H54 (cell line): ENCODE results near the gene MUC13.

ENCODE experiments used
- DNase-seq: peaks from one replicate; pipeline ENCODE4 v3.0.0; 2011; ENCODE audit warnings: low spot score, mixed read lengths; ENCODE audit not compliant: insufficient read length
- FAIRE-seq: peaks from 3 replicates; lab custom pipeline; 2011; peaks lifted over from hg19 to GRCh38; lab: Jason Lieb, UNC
- POLR2A ChIP-seq: IDR thresholded peaks from 2 replicates; pipeline ENCODE4 v1.6.1; 2011; ENCODE audit warnings: low read depth, mild to moderate bottlenecking, low read length

Gene MUC13

GRCh38 chr3:124904835-124905492 is 29.6 kb downstream of the MUC13 start:
- DNase-seq (no peak), FAIRE-seq (no peak)
- no peak for TF ChIP-seq POLR2A

- FAIRE-seq (no peak), DNase-seq (no peak)
- no peak for TF ChIP-seq POLR2A
These were observed 30.4 kb downstream of the MUC13 start for GRCh38 chr3:124903896-124904834.

- TF ChIP-seq POLR2A: no peak
- DNase-seq (no peak), FAIRE-seq (no peak)
These were observed 37.6 kb downstream of the MUC13 start for GRCh38 chr3:124896824-124897526.

- TF ChIP-seq POLR2A: no peak
- FAIRE-seq: no peak
These were observed 38.8 kb downstream of the MUC13 start for GRCh38 chr3:124895756-124896155.

GRCh38 chr3:124893526-124893925 is 41.0 kb downstream of the MUC13 start:
- no peak for TF ChIP-seq POLR2A
- FAIRE-seq (no peak), DNase-seq (no peak)

More at GRCh38 chr3:124895756-124896155, 38.8 kb downstream of the MUC13 start:
- no peak for DNase-seq

- DNase-seq (no peak), FAIRE-seq (no peak)
- no peak for TF ChIP-seq POLR2A
These were observed 43.9 kb downstream of the MUC13 start for GRCh38 chr3:124890573-124891190.

- no peak for TF ChIP-seq POLR2A
- FAIRE-seq (no peak), DNase-seq (no peak)
These were observed 45.8 kb downstream of the MUC13 start for GRCh38 chr3:124888482-124889441.

GRCh38 chr3:124887932-124888298 is 46.6 kb downstream of the MUC13 start:
- TF ChIP-seq POLR2A: no peak
- DNase-seq (no peak), FAIRE-seq (no peak)

- peak; percentile 61 for TF ChIP-seq POLR2A
- DNase-seq (peak; percentile 60), FAIRE-seq (no peak)
These were observed 47.2 kb downstream of the MUC13 start, which contains the start of gene ITGB5 for GRCh38 chr3:124887177-124887931. Gene ITGB5 (minus strand): TSS chr3:124887365. CDS start chr3:124887000, 365 bp downstream.

GRCh38 chr3:124886168-124887056 is 48.1 kb downstream of the MUC13 start:
- DNase-seq (peak; percentile 53), FAIRE-seq (no peak)
- TF ChIP-seq POLR2A: peak; percentile 37; the same call in 1 of the 2 replicates
